Activated CD8-positive, alpha-beta memory T cell treated with anti-CD3 and anti-CD28 coated beads, Interleukin-2, amount 50 U/mL, for 1 hour (primary cell): ENCODE measurements around the gene CLEC4E.
"Not testable (repeated sequence)": the region's sequence is repeated elsewhere in the genome, so short reads cannot be mapped to it uniquely, and the experiment has no call there.

Experiments
- DNase-seq: peaks from one replicate; pipeline ENCODE4 v3.0.0-alpha.2; 2020; ENCODE audit errors: extremely low read depth

CLEC4E gene

DNA sequence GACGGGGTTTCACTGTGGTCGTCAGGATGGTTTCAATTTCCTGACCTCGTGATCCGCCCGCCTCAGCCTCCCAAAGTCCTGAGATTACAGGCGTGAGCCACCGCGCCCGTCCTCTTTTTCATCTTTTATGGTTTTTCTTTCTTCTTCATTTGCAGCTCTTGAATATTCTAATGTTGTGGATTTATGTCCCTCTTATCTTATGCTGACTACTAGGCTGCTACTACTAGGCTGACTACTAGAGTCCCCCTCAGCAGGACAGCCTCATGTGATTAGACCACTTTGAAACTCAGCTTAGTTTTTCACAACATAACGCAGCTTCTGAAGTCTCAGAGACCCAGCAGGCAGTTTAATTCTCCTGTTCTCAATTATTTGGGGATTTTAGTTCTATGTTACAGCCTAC, 857 bp upstream of the CLEC4E start:
- DNase-seq = no peak

- DNase-seq = not testable (repeated sequence)
Measured at GRCh38 chr12:8537820-8538219, 2.9 kb downstream of the CLEC4E start.

- DNase-seq = no peak
Measured at GRCh38 chr12:8532045-8532444, 8.7 kb downstream of the CLEC4E start.

DNA sequence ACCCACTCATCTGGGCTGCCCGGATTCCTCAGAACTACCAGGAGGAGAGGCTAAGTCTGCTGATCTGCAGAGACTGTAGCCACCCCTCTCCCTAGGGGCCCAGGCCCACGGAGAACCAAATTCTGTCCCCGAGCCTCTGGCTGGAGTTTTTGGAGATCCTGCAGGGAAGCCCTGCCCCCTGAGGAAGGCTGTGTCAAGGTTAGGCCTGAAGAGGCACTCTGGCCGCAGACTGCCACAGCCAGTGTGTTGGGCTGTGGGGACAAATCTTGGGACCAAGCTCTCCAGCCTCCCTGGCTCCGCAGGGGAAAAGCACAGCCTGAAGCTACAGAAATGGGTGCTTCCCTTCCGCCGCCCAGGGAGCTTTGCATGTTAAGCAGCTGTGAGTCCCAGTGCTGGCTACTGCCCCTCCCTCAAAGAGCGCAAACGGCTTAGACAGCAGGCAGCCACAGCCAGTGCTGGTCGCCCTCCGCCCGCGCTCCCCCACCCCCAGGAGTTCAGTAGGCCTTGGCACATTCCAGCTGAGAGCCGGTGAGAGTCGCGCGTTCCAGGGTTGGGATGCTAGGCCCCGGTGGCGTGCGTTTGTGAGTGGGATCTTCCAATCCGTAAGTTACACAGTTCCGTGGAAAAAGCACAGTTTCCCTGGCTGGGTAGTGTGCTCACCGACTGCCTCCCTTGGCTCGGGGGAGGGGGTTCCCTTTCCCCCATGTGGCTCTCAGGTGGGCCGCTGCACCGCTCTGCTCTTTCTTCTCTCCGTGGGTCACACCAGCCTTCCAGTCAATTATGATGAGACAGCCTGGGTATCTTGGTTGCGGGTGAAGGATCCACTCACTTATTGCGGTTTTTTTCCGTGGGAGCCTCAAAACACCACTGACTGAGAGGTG, 13.2 kb downstream of the CLEC4E start:
- no peak for DNase-seq

- DNase-seq = no peak
Measured at GRCh38 chr12:8519171-8519570, 21.5 kb downstream of the CLEC4E start.

GRCh38 chr12:8517971-8518370, 22.7 kb downstream of the CLEC4E start:
- DNase-seq = no peak

DNA sequence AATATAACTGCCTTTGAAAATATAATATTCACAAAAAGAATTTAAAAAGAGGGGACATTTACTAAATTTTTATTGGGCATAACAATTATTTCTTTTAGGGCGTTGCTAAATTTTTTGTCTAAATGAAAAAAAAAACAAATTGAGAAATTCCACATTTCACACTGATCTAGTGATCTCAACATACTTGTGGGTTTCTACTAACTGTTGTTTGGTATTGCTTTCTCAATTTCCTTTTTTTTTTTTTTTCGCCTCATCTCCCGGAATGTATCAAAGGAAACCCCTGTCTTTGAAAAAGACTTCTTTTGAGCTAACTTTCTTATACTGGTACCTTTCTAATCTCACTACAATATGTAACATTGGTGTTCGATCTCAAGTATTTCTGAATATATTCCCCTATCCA, 27.4 kb downstream of the CLEC4E start, which contains the start of gene CLEC4D:
CLEC4D (plus strand) TSS at position 248 of the 400 bp plus-strand sequence. CDS start 230 bp downstream, outside the sequence.
- no peak for DNase-seq

DNA sequence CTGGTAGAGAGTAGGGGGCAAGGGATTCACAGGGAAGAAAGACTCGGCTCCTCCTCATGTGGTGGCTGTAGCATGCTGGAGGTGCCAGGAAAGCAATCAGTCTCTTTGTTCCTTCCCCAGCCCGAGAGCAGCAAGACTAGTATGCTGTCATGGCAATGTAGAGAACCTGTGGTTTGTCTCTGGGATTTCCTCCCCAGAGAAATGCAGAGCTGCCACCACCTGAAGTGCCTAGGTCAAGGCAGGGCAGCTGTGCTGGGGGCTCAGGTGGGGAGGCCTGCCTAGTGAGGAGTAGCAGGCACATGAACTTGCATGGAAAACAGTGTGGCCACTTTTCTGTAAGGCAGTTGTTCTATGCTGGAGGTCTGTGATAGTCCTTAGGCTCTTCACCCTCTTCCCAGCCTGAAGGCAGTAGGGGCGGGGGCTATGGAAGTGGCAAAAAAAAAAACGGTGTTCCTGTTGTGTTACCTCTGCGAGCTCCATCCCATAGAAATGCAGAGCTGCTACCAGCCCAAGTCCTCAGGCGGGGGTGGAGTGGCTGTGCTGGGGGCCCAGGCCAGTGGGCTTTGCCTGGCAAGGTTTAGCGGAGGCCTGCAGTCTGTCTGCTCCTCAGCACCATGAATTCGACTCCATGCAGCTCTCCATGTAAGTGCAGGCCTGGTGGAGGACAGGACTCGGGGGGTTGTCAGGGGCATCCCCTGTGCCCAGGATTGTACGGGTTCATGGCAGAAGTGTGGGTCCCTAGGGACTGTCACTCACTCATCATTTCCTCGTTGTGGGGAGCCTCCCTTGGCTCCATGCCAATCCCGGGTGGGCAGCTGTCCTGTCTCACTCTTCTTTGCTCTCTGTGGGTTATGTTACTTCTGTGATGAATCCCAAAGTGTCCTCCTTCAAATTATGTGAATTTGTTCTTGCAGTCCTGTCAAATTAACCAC, 31.5 kb downstream of the CLEC4E start:
- no peak for DNase-seq

DNA sequence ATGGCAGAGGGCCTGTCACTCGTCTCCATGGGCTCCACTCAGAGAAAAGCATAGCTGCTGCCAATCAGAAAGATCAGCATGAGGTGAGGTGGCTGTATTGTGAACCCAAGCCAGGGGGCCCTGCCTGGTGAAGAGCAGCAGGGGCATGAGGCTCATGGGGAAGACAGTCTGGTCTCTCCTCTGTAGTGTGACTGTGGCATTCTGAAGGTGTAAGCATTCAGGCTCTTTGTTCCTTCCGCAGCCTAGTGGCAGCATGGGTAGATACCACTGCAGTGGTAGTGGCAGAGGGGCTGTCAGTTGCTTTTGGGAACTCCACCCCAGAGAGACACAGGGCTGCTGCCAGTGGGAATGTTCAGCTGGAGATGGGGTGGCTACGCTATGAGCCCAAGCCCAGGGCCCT, 32.5 kb downstream of the CLEC4E start:
- DNase-seq = no peak

DNA sequence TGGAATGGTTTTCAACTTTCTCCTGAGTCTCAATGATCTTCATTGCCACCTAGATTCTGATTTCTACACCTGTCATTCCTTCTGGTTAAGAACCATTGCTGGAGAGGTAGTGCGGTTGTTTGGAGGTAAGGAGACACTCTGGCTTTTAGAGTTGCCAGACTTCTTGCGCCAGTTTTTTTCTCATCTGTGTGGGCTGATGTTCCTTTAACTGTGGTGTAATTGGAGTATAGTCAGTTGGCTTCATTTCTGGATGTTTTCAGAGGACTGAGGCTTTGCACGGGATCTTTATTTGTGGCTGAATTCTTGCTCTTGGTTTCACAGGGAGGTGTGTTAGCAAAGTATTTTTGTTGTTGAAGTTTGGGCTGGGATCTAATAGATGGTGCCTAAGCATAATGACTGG, 33.1 kb downstream of the CLEC4E start:
- no peak for DNase-seq

DNA sequence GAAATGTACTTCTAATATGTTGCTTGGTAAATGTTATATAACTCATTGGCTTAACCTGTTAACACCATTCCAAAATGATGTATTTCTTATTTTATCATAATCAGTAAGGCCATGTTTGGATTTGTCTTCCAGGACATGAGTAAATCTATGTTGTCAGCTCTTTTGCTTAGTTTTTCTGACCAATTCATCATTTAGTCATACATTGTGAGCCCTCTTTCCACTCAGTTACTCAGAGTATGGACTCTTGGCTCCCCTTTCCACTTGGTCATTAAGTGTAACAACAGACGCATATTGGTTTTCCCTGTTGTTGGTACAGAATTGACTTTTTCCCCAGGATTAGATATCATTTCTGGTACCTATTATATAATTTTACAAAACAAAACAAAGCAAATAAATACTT, 36.4 kb downstream of the CLEC4E start:
- no peak for DNase-seq

- no peak for DNase-seq
Measured at GRCh38 chr12:8501720-8502119, 39.0 kb downstream of the CLEC4E start.

DNA sequence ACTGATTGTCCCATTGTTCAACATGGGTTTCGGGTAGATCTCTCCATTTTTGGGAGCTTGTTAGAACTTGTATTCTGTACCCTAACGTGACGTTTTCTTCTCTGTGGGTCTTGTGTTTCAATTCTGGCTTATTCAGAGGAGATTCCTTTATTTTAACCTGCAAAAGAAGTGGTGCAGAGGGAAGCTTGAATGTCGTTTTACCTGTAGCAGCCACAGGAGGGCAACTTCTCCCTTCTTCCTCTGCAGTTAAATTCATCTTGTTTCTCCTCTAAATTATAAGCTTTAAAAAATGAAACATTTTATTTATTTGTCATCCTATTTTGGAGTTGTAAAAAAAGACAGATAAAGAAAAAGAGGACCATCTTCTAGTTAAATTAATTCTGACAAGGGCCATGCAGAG, 41.1 kb downstream of the CLEC4E start:
- DNase-seq = no peak

DNA sequence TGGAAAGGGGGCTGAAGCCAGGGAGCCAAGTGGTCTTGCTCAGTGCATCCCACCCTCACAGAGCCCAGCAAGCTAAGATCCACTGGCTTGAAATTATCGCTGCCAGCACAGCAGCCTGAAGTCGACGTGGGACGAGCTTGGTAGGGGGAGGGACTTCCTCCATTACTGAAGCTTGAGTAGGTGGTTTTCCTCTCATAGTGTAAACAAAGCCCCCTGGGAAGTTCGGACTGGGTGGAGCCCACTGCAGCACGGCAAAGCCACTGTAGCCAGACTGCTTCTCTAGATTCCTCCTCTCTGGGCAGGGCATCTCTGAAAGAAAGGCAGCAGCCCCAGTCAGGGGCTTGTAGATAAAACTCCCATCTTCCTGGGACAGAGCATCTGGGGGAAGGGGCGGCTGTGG, 44.6 kb downstream of the CLEC4E start:
- not testable (repeated sequence) for DNase-seq

- not testable (repeated sequence) for DNase-seq
Measured at GRCh38 chr12:8495671-8496070, 45.0 kb downstream of the CLEC4E start.

DNA sequence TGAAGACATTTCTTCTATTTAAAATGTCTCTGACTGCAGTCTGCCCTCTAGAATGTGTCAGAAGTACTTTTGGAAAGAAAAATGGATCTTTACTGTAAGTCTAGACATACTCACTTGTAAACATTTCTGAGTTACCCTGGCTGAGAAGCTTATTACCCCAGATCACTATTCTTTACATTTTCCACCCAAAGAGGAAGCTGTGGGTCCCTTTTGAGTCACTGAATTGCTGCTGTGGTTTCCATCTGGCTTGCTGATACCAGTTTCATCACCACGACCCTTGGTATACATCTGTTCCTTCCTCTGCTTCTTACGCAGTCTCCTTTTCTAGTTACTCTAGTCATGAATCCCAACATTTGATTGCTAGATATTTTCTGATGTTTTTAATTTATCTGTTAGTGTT, 47.6 kb downstream of the CLEC4E start:
- DNase-seq = peak; percentile 13

- no peak for DNase-seq
Measured at GRCh38 chr12:8491646-8492530, 48.8 kb downstream of the CLEC4E start.
